ENCODE results near the gene NKX2-3. TPM values are rescaled to one million over a fixed set of nuclear protein-coding genes. Genes with fewer than 3 reads are reported as not detected.

Gene NKX2-3
- total RNA-seq, 1 donor: not detected

- no peak for TF ChIP-seq CTCF (IDR thresholded peaks at IDR 0.05; ENCODE audit: insufficient read depth, low read depth, low read length)
- H3K4me3 ChIP-seq (ENCODE audit: low read depth, low read length): no peak overlapping the region
- DNase-seq (ENCODE audit: low read depth): peak; percentile 13
Measured at GRCh38 chr10:99527526-99528493, 4.9 kb upstream of the NKX2-3 start.

GRCh38 chr10:99528494-99529441 is 4.0 kb upstream of the NKX2-3 start:
- DNase-seq (ENCODE audit: low read depth): peak; percentile 15
- H3K4me3 ChIP-seq (ENCODE audit: low read depth, low read length): no peak overlapping the region
- no peak for TF ChIP-seq CTCF (IDR thresholded peaks at IDR 0.05; ENCODE audit: insufficient read depth, low read depth, low read length)

- no peak for TF ChIP-seq CTCF (IDR thresholded peaks at IDR 0.05; ENCODE audit: insufficient read depth, low read depth, low read length)
- DNase-seq (ENCODE audit: low read depth): no peak
- H3K4me3 ChIP-seq (ENCODE audit: low read depth, low read length): no peak overlapping the region
Measured at GRCh38 chr10:99529591-99530107, 3.1 kb upstream of the NKX2-3 start.

- no peak overlapping the region for H3K4me3 ChIP-seq (ENCODE audit: low read depth, low read length)
- no peak for DNase-seq (ENCODE audit: low read depth)
- TF ChIP-seq CTCF (IDR thresholded peaks at IDR 0.05; ENCODE audit: insufficient read depth, low read depth, low read length): no peak
Measured at GRCh38 chr10:99530108-99531025, 2.4 kb upstream of the NKX2-3 start.

- TF ChIP-seq CTCF (IDR thresholded peaks at IDR 0.05; ENCODE audit: insufficient read depth, low read depth, low read length): no peak
- no peak for DNase-seq (ENCODE audit: low read depth)
- H3K4me3 ChIP-seq (ENCODE audit: low read depth, low read length): no peak overlapping the region
Measured at GRCh38 chr10:99531026-99531695, 1.6 kb upstream of the NKX2-3 start.
